ENCODE results near the gene RAN.
"Not testable (repeated sequence)": the region's sequence is repeated elsewhere in the genome, so short reads cannot be mapped to it uniquely, and the experiment has no call there.

RAN gene

GRCh38 chr12:130879212-130879686, 7.4 kb downstream of the RAN start:
- DNase-seq = no peak

GRCh38 chr12:130879781-130880389, 8.0 kb downstream of the RAN start:
- no peak for DNase-seq

- no peak for DNase-seq
Observed at GRCh38 chr12:130880411-130880885, 8.6 kb downstream of the RAN start.

- DNase-seq = no peak
Observed at GRCh38 chr12:130881046-130881445, 9.2 kb downstream of the RAN start.

- DNase-seq = no peak
Observed at GRCh38 chr12:130881548-130881947, 9.7 kb downstream of the RAN start.

- not testable (repeated sequence) for DNase-seq
Observed at GRCh38 chr12:130887190-130887589, 15.3 kb downstream of the RAN start.

GRCh38 chr12:130904064-130904463, 32.2 kb downstream of the RAN start:
- no peak for DNase-seq

GRCh38 chr12:130904936-130905455, 33.1 kb downstream of the RAN start:
- not testable (repeated sequence) for DNase-seq

GRCh38 chr12:130909111-130909510, 37.2 kb downstream of the RAN start:
- DNase-seq = no peak

- no peak for DNase-seq
Observed at GRCh38 chr12:130911193-130911592, 39.3 kb downstream of the RAN start.

- no peak for DNase-seq
Observed at GRCh38 chr12:130911933-130912332, 40.1 kb downstream of the RAN start.

GRCh38 chr12:130916241-130916911, 44.5 kb downstream of the RAN start:
- DNase-seq = no peak

GRCh38 chr12:130917607-130918006, 45.7 kb downstream of the RAN start:
- DNase-seq = no peak

- no peak for DNase-seq
Observed at GRCh38 chr12:130919086-130919485, 47.2 kb downstream of the RAN start.

- no peak for DNase-seq
Observed at GRCh38 chr12:130920119-130920703, 48.3 kb downstream of the RAN start.

GRCh38 chr12:130920723-130921381, 49.0 kb downstream of the RAN start:
- DNase-seq = no peak

GRCh38 chr12:130922511-130922953, 50.7 kb downstream of the RAN start:
- no peak for DNase-seq

- DNase-seq = no peak
Observed at GRCh38 chr12:130924966-130925665, 53.2 kb downstream of the RAN start.

GRCh38 chr12:130925666-130926015, 53.8 kb downstream of the RAN start:
- DNase-seq = no peak
